Measurements from ENCODE around the gene SLC8A2. TPM values are rescaled to one million over a fixed set of nuclear protein-coding genes. Genes with fewer than 3 reads are reported as not detected.

Gene SLC8A2
- total and polyA plus RNA-seq, 2 of the 4 experiments (the other 2 are of a cell fraction): 0.05 TPM; not detected in 1

DNA sequence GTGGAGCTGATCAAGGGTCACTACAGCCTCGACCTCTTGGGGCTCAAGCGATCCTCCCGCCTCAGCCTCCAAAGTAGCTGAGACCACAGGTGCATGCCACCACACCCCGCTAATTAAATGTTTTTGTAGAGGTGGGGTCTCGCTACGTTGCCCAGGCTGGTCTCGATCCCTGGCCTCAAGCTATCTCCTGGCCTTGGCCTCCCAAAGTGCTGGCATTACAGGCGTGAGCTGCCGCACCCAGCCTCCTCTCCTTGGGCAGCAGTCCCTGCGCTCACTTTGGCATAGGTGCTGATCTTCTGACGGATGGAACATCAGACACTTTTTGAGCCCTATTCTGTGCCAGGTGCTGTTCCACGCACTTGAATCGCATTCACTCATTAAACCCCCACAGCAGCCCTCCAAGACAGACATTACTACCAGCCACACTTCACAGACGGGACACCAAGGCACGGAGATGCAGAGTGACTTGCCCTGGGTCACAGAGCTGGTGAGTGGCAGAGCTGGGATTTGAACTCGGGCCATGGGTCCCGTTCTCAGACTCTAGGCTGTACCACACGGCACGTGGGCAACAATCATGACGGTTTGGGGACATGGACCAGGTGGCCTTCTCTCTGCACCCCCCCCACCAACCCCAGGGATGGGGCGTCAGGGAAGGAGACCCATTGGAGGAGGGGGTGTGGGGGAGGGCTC lies 55.6 kb downstream of the SLC8A2 start:
- no peak overlapping the region for H4K5ac ChIP-seq (ENCODE audit: low read depth, low read length)
- no peak for ATAC-seq (ENCODE audit: low read depth)
- dilution Hi-C loops (cut with HindIII; ENCODE audit: low sequenced_read_pairs, unreplicated experiment) (no loop called here), intact Hi-C loops (cut with micrococcal nuclease) (no loop called here), in situ Hi-C loops (cut with MboI; ENCODE audit: low sequenced_read_pairs) (no loop called here)
- no peak overlapping the region for H3K9ac ChIP-seq (ENCODE audit: low read depth, low read length)
- no peak overlapping the region for H3K4ac ChIP-seq (ENCODE audit: low read depth, low read length)
- 95% methylated on average over 4 of the region's 21 CpGs; no CpG with 5 or more reads in 1 of the 2 experiments for WGBS, 2 experiments (ENCODE audit: extremely low coverage in 2 of 2, insufficient read length in 1 of 2)
- no peak overlapping the region for H3K18ac ChIP-seq (ENCODE audit: low read depth, low read length)
- no peak overlapping the region for H2AK5ac ChIP-seq (ENCODE audit: low read depth, low read length)
- H3K27me3 ChIP-seq (ENCODE audit: control insufficient read depth, insufficient read depth, low read length): peaks cover 16% of the 10 kb centered on the region
- H2AFZ ChIP-seq (replicated peaks; ENCODE audit: low read length, poor library complexity): no peak overlapping the region
- ChIA-PET CTCF (no interaction called here), POLR2A (ENCODE audit: unreplicated experiment) (no interaction called here)
- H4K20me1 ChIP-seq (ENCODE audit: insufficient read depth, low read length): peaks cover 29% of the 10 kb centered on the region
- no TSS peak for BruUV-seq (replicated peaks)
- TF ChIP-seq MAFK (IDR thresholded peaks at IDR 0.05; ENCODE audit: low read depth, low read length): no peak
- no peak overlapping the region for H4K8ac ChIP-seq (ENCODE audit: low read depth in 2 of 2, low read length in 2 of 2)
- DNase-seq: no peak
- peaks cover 9% of the 10 kb centered on the region for H3K4me1 ChIP-seq (ENCODE audit: control insufficient read depth, insufficient read depth, low read length)
- H3K36me3 ChIP-seq (ENCODE audit: control insufficient read depth, insufficient read depth, low read length): peaks cover 25% of the 10 kb centered on the region
- H3K4me3 ChIP-seq (ENCODE audit: insufficient read depth, low read depth, low read length): no peak overlapping the region
- no peak overlapping the region for H3K56ac ChIP-seq (ENCODE audit: extremely low read depth, insufficient read depth, low read length)
- no peak overlapping the region for H3K14ac ChIP-seq (replicated peaks; ENCODE audit: low read depth, low read length)
- no peak overlapping the region for H2BK15ac ChIP-seq (ENCODE audit: low read depth, low read length)
- no peak overlapping the region for H4K91ac ChIP-seq (ENCODE audit: insufficient read depth, low read depth, low read length)
- H2BK120ac ChIP-seq (ENCODE audit: low read depth, low read length): no peak overlapping the region
- H2BK5ac ChIP-seq (ENCODE audit: low read depth, low read length, poor library complexity, severe bottlenecking): no peak overlapping the region
- no peak overlapping the region for H2BK20ac ChIP-seq (ENCODE audit: low read depth, low read length)
- H3K27ac ChIP-seq (ENCODE audit: insufficient read depth, low read length): no peak overlapping the region
- H3K23ac ChIP-seq (ENCODE audit: low read depth, low read length): no peak overlapping the region
- H3K79me1 ChIP-seq (ENCODE audit: low read depth in 1 of 2, low read length in 2 of 2): peaks cover 8 to 28% of the 10 kb centered on the region in 2 experiments; a peak in 3 of 4 replicates
- H3K9me3 ChIP-seq (ENCODE audit: control insufficient read depth, insufficient read depth, low read length): no peaks in the 10 kb centered on the region
- no peak overlapping the region for H3K4me2 ChIP-seq (ENCODE audit: low read depth, low read length)
- peaks cover 15% of the 10 kb centered on the region for H3K9me1 ChIP-seq (ENCODE audit: insufficient read depth, low read length)
- peak overlapping the region; percentile 65 for H2AK9ac ChIP-seq (replicated peaks; ENCODE audit: low read depth, low read length, poor library complexity)

Measured in IMR-90 (cell line).